Activated CD4-positive, CD25-positive, alpha-beta regulatory T cell (primary cell): ENCODE data around the gene CKMT2.

Source experiments
- DNase-seq, 4 experiments: peaks; one replicate each; lab custom pipeline; 2025; lab: John Stamatoyannopoulos, UW

The CKMT2 gene

DNA sequence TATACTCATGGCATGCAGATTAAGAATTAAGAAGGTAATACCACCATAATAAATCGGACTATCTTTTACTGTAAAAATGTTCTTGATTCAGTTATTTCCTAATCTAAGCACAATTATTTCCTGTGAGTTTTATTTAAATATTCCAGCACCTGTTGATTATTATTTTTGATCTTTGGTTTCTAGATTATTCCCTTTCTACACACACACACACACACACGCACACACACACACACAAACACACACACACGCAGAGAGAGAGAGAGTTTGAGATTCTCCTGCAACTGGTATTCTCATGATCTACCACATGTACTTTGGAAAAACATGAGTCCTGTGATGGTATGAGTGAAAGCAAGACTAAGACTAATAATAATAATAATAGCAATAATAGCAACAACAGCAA, 17.0 kb upstream of the CKMT2 start:
- no peak for DNase-seq

DNA sequence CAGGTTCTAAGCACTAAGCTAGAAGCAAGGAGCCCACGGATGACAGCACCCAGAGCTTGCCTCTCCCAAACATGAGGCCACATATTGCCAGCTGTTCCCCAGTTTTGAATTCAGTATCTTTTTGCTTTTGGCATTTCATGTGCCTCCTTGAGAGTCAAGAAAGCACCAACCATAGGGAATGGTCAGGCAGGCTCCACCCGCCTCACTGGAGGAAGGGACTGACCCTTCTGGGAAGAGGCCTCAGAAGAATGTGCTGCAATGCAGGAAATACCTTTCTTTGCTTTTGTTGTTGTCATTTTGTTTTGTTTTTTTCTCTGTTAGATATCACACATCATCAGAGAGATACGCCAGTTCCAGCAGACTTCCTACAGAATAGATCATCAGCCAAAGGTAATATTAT, 13.7 kb upstream of the CKMT2 start:
- DNase-seq: no peak

DNA sequence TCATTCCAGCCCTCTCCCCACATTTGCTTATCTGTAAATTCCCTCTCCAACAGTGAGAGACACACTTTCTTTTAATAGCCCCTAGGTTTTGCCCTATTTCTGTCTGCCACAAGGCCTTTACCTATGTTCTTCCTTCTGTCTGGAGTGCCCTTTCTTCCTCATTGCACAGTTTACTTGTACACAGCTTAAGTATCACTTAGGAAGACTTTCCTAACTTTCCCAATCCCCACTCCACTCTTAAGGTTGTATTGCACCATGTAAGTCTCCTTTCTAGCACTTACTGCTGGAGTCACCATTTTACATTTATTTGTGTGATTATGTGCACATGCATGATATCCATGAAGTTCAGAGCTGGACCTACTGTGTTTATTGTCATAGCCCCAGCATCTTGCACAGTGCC, 10.8 kb upstream of the CKMT2 start:
- no peak for DNase-seq

DNA sequence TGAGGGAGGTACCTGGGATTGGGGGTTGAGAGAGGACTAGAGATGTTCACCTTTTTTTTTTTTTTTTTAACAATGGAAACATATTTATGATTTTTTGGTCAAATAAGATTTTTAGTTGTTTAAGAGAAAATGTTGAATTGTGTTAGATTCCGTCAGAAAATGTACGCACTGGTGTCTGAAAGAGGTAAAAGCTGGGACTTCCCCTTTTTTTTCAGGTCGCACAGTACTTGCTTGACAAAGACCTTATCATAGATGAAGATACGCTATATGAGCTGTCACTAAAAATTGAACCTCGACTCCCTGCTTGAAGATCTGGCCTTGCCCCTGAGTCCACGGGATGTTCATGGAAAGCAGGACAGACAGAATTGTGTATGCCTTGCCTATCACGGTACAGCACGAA, 7.7 kb upstream of the CKMT2 start:
- DNase-seq: no peak

DNA sequence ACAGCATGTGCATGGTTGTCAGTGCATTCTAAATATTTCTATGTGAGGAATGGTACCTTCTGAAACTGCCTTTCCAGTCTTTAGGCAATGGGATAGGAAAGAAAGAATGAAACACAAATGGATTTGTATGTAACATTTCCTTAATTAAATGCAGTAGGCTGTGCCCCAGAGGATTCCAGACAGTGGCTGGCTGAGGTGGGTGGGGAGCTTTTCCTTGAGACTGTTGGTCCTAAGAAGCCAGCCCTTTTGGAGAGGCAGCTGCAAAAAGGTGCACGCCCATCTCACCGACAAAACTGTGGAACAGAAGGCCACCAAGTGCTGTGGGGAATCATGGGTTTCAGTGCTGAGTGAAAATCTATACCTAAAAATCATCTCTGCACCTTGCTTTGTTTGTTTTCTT, 6.8 kb upstream of the CKMT2 start:
- DNase-seq: no peak

DNA sequence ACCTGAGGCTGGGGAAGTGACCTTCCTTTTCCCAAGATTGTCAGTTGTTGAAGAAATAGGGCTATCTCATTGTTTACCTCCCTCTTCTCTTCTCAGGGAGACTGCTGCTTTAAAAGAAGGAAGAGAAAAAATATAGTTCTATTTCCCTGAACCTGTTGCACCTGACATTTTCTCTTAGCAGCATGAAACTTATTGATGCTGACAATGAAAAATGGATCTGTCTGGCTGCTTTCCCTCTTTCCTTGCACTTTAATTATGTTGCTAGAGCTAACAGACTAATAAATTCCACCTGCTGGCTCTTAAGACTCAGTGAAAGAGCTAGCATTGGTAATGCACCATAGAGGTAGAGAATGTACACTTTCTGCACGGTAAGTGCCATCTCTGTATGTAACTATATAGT, 6.2 kb upstream of the CKMT2 start:
- no peak for DNase-seq

DNA sequence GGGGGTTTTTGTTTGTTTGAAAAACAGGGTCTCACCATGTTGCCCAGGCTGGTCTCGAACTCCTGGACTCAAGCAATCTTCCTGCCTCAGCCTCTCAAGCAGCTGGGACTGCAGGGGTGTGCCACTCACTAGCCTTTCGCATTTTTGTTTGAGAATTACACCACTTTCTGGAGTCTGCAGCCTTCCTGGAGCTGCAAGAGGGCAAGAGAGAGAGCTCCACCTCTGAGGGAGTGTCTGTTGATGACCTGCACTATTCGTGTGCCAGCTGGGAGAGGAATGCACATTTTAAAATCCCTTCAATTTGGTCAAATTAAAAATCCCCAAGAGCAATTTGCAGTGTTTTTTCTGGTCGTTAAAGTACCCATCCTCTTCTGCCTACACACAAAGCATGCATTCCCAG, 5.0 kb upstream of the CKMT2 start:
- DNase-seq: no peak

DNA sequence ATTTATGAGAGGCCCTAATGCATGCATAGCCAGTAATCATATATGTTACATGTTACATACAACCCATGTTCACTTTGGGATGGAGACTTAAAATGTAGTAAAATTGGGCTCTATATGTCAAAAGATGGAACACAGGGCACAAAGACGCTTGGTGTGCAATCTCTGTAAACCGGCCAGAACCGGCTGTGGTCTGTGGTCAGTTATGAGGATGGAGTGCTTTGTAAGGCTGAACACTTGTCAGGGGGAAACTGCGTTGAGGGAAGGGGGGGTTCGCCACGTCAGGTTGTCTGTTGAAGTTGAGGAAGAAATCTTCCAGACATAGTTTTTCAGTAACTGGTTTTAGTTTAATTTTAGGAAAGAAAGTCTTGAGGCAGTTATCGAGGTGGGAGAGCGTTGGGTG, 2.7 kb upstream of the CKMT2 start:
- DNase-seq: no peak

DNA sequence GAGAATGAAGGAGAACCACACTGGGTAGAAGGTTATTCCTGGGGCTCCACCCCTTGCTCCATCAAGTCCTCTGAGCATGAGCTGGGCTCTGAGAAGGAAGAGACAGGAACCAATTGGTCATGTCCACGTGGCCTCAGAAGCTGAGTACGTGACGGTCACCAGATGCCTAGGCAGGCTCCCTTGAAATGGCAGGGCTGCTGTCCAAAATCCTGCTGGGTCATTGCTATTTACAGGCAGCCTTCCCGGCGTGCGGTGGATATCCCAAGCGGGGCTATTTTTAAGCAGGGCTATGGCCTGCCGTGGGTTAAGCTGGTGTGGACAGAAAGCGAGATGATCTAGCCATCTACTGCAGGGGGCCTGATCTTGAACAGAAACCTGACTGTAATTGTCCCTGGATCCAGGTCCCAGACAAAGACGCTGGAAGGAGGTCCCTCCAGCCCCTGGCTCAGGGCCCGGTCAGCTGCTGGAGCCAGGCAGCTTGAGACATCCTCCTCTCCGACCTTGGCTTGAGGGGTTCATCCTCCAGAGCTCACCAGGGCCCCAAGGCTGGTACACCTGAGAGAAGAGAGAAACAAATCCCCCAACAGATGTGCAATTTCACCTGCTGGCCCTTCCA, 550 bp upstream of the CKMT2 start:
- no peak for DNase-seq

DNA sequence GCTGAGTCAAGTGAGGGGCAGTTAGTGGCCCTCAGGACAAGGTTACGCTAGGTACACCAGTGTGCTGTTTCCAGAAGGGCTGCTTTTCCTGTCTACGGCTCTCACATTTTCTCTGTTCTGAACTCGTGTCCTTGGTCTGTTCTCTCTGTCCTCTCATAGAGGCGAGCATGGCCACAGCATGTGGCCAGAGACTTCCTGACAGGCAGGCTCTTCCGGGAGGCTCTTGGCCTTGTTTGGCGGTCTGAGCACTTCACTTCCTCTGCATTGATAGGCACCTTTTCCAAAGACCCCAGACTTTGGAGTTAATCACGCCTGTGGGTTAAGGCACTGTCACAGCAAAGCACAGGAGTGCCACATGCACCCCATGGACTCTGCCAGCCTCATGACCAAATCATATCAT, 1.2 kb downstream of the CKMT2 start:
- DNase-seq: no peak

DNA sequence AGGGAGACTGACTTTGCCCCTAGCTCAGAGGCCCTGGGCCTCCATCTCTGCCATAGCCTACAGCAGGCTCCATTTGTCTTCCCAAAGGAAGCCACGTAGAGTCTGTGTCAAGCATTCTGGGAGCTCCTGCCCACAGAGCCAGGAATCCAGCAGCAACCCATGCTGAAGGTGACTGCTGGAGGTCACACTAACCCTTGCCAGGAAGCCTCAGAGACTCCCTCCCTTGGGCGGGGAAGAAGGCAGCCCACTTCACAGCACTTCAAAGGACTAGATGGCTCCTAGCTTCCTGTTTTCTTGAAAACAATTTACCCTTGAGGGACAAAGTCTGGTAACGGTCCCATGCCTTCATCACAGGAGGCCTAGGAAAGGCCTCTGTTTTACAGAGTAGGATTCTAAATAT, 1.7 kb downstream of the CKMT2 start:
- DNase-seq: no peak

DNA sequence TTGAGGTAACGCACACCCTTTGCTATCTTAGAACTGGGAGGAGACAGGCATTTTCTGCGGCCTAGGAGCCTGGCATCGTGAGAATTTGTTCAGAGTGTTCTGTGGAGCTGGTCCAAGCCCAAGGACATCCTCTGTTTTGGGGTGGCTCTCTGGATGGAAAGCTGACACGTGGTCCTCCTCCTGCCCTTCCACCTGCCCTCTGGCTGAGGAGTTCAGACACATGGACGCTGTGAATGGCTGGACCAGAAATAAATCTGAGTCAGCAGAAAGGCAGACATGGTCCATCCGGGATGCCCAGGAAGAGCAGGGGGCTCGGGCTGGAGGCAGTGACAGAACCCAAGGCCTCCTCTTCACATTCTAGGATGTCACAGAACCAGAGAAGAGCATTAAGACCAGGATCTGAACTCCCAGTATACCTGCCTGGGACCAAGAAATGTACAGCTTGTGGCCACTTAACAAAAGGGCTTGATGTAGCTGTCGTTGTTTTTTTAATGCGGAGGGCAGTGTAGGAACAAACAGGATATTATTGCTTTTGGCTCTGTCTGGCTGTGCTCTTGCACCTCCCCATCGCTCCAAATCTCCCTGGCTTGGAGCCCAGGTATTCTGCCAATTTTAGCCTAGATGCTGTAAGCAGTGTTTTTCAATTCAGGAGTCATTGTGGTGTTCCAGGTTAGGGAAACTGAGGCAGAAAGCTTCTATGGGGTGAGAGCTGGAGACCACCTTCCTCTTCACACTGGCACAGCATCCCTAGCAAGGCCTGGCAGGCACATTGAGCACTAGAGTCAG, 2.4 kb downstream of the CKMT2 start:
- no peak for DNase-seq

DNA sequence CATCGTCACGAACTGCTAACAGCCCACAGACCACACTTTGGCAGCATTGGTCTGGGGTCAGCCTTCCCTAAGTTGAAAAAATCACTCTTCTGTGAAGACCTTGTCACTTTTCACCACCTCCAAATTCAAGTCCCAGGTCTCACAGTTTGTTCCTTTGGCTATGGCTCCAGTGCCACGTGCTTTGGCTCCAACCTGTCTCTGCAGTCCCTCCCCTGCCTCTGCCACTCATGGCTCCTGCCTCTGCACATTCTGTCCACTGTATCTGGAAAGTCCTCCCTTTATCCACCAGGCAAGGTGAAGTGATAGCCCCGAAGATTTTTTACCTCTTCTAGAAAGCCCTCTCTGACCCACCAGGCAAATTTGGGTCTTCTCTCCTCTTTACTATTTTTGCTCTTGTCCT, 5.3 kb downstream of the CKMT2 start:
- DNase-seq: no peak

DNA sequence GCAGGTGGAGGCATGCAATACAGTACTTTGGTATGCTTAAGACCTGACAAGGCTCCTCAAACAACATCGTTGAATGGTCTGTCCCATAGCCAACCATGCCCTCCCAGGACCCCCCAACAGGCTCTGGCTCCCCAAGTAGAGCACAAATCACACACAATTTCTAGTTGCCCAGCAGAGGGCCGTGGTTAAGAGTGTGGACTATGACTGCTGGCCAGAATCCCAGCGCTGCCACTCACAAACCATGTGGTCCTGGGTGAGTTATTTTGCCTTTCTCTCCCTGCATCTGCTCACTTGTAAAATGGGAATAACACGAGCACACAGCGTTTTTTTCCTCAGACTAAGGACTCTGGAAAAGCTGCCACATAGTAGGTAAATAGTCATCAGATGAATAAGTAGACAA, 6.5 kb downstream of the CKMT2 start:
- DNase-seq: no peak

DNA sequence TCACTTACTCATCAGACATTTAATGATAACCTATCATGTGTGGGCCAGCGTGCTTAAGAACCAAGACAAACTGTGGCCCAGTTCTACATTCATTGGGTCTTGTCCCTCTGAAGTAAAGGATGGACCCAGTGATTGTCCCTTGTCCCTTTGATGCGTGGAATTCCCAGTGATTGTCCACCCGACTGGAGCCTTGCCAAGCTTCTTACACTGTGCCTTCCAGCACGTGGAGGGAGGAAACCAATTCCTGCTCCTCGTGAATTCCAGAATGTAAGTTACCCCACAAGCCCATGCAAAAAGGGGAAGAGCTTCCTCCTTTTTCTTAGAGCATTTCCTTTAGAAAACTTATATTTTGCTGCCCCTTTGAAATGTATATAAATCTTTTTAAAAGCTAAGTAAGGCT, 7.9 kb downstream of the CKMT2 start:
- DNase-seq: no peak

DNA sequence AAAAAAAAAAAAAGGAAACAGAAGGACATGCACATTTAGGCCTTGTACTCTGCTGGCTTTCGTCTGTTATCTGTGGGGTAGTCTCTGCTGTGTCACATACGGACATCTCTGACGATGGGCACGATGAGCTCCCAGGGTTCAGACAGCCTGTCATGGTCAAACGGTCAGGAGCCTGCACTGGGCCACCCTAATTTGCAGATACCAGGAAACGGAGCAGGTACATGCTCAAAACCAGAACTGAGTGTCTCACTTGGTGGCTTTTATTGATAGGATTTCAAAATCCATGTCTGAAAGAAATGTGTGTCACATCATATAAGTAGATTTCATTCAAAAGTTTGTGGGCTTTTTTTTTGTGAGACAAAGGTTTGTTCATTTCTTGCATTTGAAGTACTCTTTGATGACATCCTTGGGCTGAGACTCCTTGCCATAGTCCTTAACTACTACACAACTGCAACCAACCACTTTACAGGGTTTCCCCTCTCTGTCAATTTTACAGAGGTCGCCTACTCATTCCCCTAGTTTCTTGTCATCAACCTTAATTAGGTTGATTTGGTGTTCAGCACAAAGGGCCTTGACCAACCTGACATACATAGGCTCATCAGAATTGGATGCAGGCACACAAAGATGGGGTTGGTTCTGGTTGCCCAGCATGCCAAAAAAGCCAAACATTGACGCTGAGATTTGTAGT, 9.0 kb downstream of the CKMT2 start:
- DNase-seq: no peak

DNA sequence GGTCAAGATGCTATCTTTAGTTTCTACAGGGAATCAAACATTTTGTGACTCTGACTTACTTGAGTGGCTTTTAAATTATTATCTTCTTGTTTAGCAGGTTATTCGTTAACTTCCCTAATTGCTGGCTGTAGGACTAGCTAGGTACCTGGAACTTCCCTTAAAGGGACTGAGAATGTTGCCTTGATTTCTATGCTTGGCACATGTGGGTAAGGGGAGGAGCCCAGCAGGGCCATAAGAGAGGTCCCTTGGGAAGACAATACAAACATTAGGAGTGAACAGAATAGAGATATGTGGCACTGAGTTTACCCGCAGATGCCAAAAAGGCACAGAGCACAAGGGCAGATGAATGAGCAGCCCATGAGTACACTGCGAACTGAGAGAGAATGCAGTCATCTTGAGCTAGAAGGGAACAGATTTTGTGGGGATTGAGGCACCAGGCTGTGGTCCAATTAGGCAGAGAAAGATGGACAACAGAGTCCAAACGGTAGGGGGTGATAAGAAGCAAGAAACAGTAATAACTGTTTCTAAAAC, 9.8 kb downstream of the CKMT2 start:
- no peak for DNase-seq

DNA sequence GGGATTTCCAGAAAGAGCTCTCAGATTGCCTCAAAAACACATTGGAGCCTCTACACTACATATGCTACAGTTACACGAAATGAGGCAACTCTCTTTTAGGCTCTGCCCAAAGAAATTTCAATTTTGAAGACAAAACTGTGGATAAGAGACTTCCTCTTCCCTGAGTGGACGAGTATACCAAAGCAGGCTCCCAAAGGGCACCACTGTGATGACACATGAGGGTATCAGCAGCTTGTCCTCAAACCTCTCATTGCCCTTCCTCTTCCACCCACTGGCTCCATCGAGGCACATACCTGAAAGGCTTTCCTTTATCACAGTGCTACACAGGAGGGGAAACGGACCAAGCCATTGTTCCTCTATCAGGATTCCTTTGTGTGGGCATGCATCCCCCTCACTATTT, 11.3 kb downstream of the CKMT2 start:
- no peak for DNase-seq

DNA sequence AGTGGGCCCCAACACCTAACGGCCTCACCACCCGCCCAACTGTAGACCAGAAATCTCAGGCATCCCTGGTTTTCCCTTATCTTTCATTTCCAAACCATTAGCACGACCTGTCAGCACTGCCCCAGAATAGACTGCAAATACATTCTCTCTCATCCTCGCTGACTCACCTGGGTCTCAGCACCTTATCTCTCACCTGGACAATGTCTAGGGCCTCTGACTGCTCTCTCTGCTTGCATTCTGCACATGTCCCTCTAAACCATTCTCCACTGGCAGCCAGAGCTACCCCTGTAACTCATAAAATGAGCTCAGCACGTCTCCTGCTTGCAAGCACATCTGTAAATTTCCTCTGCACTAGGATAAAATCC, 12.7 kb downstream of the CKMT2 start:
- no peak for DNase-seq

DNA sequence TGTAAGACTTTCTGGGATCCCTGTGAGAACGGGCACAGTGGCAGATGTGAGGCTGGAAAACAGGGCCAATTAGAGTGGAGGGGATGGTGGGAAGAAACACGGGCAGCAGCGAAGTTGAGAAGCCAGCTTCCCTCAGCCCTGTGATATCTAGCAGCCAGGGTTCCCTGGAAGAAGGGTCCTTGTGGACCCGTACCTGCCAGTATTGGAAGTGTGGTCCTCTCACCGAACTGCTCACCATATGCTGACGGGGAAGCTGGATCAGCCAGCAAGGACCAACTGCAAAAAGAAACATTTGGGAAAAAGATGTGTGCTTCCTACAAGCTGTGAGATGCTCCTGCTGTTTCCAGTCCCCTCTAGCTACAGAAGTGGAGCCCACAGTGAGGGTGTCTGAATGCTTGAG, 13.6 kb downstream of the CKMT2 start:
- DNase-seq: no peak

DNA sequence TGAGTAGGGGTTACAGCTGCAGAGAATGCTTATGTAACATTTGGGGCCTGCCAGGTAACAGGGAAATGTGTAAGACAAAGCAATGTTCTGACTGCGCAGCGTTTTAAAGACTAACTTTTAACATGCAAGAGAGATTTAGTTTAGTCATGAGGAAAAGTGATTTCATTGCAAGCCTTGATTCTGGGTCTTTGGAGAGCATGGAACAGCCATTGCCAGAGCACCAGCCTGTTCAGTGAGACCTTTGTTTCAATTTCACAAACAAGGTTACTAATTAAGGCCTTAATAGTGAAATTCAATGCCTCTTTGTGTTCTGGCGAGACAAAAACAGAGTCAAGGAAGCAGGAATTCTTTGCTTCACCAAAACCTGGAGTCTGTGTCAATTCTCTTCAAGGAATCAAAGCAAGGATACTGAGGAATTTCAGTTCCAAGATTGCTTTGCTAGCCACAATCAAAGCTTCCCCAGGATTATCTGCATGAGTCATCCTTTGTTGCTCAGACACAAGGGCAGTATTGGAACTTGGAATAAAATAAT, 14.4 kb downstream of the CKMT2 start:
- no peak for DNase-seq

DNA sequence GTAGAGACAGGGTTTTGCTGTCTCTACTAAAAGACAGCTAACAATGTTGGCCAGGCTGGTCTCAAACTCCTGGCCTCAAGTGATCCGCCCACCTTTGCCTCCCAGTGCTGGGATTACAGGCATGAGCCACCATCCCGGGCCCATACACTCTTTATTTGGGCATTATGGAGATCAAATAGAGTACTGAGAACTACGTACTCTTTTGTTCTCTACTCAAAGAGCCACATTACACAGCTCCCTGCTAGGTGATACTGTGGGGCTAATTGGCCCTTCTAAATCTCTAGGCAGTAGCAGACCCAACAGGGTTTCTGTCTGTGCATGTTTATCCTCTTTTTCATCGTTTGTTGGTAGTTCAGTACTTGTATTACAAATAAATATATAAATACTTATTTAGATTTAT, 16.1 kb downstream of the CKMT2 start:
- DNase-seq: no peak

DNA sequence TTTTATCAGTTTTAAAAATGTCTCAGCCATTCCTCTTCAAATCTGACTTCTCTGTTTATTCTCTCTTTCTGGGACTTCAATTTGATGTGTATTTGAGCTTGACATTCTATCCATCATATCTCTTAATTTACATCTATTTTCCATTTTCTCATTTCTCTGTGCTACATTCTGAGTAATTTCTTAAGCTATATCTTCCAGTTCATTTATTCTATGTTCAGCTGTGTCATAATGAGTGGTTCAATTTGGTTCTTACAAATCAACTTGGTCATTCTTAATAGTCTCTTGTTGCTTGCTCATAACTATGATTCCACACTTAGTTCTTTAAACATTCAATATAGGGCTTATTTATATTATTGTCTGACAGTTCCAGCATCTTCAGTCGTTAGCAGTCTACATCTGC, 16.9 kb downstream of the CKMT2 start:
- DNase-seq: no peak
